ENCODE results near the gene RAB37. TPM values are rescaled to one million over a fixed set of nuclear protein-coding genes. Genes with fewer than 3 reads are reported as not detected.

Gene RAB37
- total RNA-seq, 1 donor from 2014 or later, result under 0.01 TPM

DNA sequence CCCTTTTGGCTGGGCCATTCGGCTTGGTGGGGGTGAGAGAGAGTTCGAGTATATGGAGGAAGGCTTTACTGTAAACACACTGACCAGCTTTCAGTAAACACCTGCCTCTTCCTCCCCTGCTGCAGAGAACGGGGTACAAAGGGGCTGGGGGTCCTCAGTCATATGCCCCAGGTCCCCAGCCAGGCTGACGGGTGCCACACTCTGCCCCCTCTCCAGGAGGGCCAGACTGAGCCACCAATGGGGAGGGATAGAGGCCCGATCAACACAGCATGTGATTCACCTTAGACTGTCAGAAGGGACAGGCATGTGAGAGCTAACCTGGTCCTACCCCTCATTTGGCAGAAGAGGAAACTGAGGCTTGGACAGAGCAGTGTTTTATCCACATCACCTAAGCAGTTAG is 24.4 kb downstream of the RAB37 start:
- Histone ChIP-seq H3K4me3 (ENCODE audit: low read depth, low read length) (no peak overlapping the region), H3K27me3 (ENCODE audit: control insufficient read depth, insufficient read depth, low read length) (no peaks in the 10 kb centered on the region), H3K36me3 (ENCODE audit: control insufficient read depth, insufficient read depth, low read length) (peaks cover 8% of the 10 kb centered on the region)
- TF ChIP-seq, protein P1, sequence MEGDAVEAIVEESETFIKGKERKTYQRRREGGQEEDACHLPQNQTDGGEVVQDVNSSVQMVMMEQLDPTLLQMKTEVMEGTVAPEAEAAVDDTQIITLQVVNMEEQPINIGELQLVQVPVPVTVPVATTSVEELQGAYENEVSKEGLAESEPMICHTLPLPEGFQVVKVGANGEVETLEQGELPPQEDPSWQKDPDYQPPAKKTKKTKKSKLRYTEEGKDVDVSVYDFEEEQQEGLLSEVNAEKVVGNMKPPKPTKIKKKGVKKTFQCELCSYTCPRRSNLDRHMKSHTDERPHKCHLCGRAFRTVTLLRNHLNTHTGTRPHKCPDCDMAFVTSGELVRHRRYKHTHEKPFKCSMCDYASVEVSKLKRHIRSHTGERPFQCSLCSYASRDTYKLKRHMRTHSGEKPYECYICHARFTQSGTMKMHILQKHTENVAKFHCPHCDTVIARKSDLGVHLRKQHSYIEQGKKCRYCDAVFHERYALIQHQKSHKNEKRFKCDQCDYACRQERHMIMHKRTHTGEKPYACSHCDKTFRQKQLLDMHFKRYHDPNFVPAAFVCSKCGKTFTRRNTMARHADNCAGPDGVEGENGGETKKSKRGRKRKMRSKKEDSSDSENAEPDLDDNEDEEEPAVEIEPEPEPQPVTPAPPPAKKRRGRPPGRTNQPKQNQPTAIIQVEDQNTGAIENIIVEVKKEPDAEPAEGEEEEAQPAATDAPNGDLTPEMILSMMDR (IDR thresholded peaks at IDR 0.05; ENCODE audit: insufficient read depth, low read length, severe bottlenecking), result no peak
- no peak for DNase-seq (ENCODE audit: low read depth)
- FAIRE-seq, result peak; percentile 23

DNA sequence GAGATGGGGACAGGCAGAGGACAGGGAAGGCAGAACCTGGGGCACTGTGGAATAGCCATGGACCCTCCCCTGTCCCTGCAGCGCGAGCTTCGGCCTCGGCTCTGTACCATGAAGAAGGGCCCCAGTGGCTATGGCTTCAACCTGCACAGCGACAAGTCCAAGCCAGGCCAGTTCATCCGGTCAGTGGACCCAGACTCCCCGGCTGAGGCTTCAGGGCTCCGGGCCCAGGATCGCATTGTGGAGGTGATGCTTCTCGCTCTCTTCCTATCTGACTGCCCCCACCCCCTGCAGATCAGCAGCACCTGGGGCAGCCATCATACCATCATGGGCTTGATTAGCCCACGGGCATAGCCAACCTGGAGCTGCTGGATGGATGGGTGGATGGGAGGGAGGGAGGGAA is 24.9 kb downstream of the RAB37 start:
- no peaks in the 10 kb centered on the region for H3K27me3 ChIP-seq (ENCODE audit: control insufficient read depth, insufficient read depth, low read length)
- TF ChIP-seq, protein P1 (IDR thresholded peaks at IDR 0.05; ENCODE audit: insufficient read depth, low read length, severe bottlenecking), result no peak
- H3K4me3 ChIP-seq (ENCODE audit: low read depth, low read length), result no peak overlapping the region
- H3K36me3 ChIP-seq (ENCODE audit: control insufficient read depth, insufficient read depth, low read length), result peaks cover 9% of the 10 kb centered on the region
- FAIRE-seq (no peak), DNase-seq (ENCODE audit: low read depth) (no peak)

DNA sequence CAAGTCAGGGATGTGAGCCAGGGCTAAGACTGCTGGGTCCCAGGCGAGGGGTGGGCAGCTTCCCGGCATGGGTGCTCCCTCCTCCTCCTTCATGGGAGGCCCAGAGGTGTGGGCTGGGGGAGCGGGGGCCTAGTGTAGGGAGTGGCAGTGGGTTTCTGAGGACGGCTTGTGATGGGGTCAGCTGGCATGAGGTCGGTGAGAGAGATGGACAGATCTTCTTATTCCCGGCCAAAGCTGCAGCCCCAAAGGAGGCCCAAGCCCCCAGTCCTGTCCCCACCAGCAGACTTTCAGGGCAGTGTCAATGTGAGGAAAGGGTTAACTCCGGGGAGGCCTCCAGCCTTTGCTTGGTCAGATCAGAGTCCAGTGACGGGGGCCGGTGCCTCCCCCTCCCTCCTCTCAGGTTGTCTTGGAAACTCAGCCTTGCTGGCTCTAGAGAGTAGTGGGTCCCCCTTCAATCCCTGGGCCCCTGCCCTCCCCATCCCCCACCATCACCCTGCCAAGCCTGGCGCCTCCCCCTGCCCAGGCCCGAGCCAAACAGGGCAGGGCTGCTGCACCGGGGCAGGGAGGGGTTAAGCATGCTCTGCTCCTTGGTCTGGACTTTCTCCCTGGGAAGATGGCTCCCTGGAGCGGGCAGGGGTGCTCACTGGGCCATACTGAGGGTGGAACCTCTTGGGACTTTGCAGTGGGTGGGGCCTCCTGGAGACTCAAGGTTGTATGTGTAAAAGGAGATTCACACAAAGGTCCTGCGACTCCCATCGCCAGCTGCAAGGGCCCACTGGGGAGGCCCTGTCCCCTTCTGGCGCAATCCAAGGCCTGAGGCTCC is 26.7 kb downstream of the RAB37 start:
- no peaks in the 10 kb centered on the region for H3K27me3 ChIP-seq (ENCODE audit: control insufficient read depth, insufficient read depth, low read length)
- TF ChIP-seq, protein P1 (IDR thresholded peaks at IDR 0.05; ENCODE audit: insufficient read depth, low read length, severe bottlenecking), result no peak
- no peak for FAIRE-seq
- H3K4me3 ChIP-seq (ENCODE audit: low read depth, low read length), result no peak overlapping the region
- H3K36me3 ChIP-seq (ENCODE audit: control insufficient read depth, insufficient read depth, low read length), result peaks cover 14% of the 10 kb centered on the region
- no peak for DNase-seq (ENCODE audit: low read depth)

DNA sequence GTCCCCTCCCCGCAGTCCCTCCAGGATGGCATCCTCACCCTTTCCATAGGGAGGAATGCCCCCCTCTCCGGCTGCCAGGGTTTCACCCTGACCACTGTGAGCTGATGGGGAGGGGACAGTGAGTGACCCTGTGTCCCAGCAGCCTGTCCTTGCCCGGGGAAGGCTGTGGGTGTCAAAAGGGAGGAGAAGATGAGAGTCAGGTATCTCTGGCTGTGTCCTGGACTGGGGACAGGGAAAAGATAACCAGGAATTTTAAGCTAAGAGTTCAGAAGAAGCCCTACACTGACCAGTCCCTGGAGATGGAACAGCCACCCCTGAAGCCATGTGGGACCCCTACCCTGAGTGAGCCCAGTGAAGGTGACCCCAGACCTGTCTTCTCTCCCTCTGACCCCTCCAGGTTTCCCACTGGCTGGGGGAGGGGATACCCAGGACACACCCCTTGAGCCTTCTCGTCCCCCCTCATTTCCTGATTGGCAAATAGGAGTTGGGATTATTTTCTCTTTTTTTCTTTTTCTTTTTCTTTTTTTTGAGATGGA is 27.8 kb downstream of the RAB37 start:
- Histone ChIP-seq H3K4me3 (ENCODE audit: low read depth, low read length) (no peak overlapping the region), H3K27me3 (ENCODE audit: control insufficient read depth, insufficient read depth, low read length) (no peaks in the 10 kb centered on the region), H3K36me3 (ENCODE audit: control insufficient read depth, insufficient read depth, low read length) (peaks cover 18% of the 10 kb centered on the region)
- no peak for DNase-seq (ENCODE audit: low read depth)
- no peak for FAIRE-seq
- TF ChIP-seq, protein P1 (IDR thresholded peaks at IDR 0.05; ENCODE audit: insufficient read depth, low read length, severe bottlenecking), result no peak

DNA sequence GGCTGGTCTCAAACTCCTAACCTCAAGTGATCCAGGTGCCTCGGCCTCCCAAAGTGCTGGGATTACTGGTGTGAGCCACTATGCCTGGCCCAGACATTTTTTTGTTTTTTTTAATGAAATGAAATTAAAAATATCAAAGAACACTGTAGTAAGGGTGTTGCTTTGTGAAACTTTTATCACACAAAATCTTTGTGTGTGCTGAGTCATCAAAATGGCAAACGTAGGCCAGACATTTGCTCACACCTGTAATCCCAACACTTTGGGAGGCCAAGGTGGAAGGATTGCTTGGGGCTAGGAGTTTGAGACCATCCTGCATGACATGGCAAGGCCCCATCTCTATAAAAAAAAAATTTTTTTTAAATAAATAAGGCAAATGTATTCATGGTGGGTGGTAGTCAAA is 29.4 kb downstream of the RAB37 start:
- peaks cover 22% of the 10 kb centered on the region for H3K36me3 ChIP-seq (ENCODE audit: control insufficient read depth, insufficient read depth, low read length)
- H3K4me3 ChIP-seq (ENCODE audit: low read depth, low read length), result no peak overlapping the region
- DNase-seq (ENCODE audit: low read depth) (no peak), FAIRE-seq (no peak)
- TF ChIP-seq, protein P1 (IDR thresholded peaks at IDR 0.05; ENCODE audit: insufficient read depth, low read length, severe bottlenecking), result no peak
- H3K27me3 ChIP-seq (ENCODE audit: control insufficient read depth, insufficient read depth, low read length), result no peaks in the 10 kb centered on the region

Data from bronchial epithelial cell (primary cell).